Liver (tissue), 9 donors: ENCODE results near the gene ICA1L. TPM values are rescaled to one million over a fixed set of nuclear protein-coding genes. Genes with fewer than 3 reads are reported as not detected.

ENCODE experiments used
- DNase-seq: peaks from one replicate; pipeline ENCODE4 v3.0.0-alpha.2; 2017; ENCODE audit warnings: low spot score
- H3K27ac ChIP-seq, 2 donors: one replicate each; pipeline ENCODE4 v1.7.0; 2013; ENCODE audit warnings: inconsistent platforms in 2 of 2, low read length in 2 of 2, control low read depth in 1 of 2, low read depth in 1 of 2, mild to moderate bottlenecking in 1 of 2
- H3K27me3 ChIP-seq, 4 donors: one replicate each; pipeline versions ENCODE4 v1.6.1 to v1.7.0; 2013; ENCODE audit warnings: low read length in 3 of 4, inconsistent platforms in 1 of 4, mild to moderate bottlenecking in 1 of 4, moderate library complexity in 1 of 4; ENCODE audit not compliant: control insufficient read depth in 4 of 4, insufficient read depth in 4 of 4
- H3K36me3 ChIP-seq, 4 donors: one replicate each; pipeline versions ENCODE4 v1.6.1 to v1.7.0; 2013; ENCODE audit warnings: low read length in 3 of 4, mild to moderate bottlenecking in 3 of 4, low read depth in 1 of 4, moderate library complexity in 1 of 4; ENCODE audit not compliant: control insufficient read depth in 4 of 4, insufficient read depth in 3 of 4
- H3K4me1 ChIP-seq, 4 donors: one replicate each; pipeline versions ENCODE4 v1.6.1 to v1.7.0; 2013; ENCODE audit warnings: low read length in 3 of 4, mild to moderate bottlenecking in 3 of 4, moderate library complexity in 1 of 4; ENCODE audit not compliant: control insufficient read depth in 4 of 4, insufficient read depth in 4 of 4
- H3K4me3 ChIP-seq, 3 donors: one replicate each; pipeline versions ENCODE4 v1.6.1 to v1.7.0; 2013; ENCODE audit warnings: low read length in 3 of 3, control low read depth in 1 of 3, low read depth in 1 of 3, mild to moderate bottlenecking in 1 of 3
- H3K9ac ChIP-seq, 2 donors: one replicate each; pipeline ENCODE4 v1.7.0; 2013; ENCODE audit warnings: low read length in 2 of 2, mild to moderate bottlenecking in 2 of 2, moderate library complexity in 2 of 2, control low read depth in 1 of 2, low read depth in 1 of 2
- H3K9me3 ChIP-seq, 4 donors: one replicate each; pipeline versions ENCODE4 v1.6.1 to v1.7.0; 2013; ENCODE audit warnings: low read length in 3 of 4; ENCODE audit not compliant: control insufficient read depth in 4 of 4
- ATF3 ChIP-seq: IDR thresholded peaks from 2 replicates; pipeline ENCODE4 v1.6.1; 2016; ENCODE audit warnings: antibody characterized with exemption
- EGR1 ChIP-seq, 2 donors: IDR thresholded peaks; 2 replicates each; pipeline ENCODE4 v1.6.1; 2016 to 2018; ENCODE audit warnings: antibody characterized with exemption in 2 of 2, low read depth in 2 of 2
- FOXA1 ChIP-seq: IDR thresholded peaks from 2 replicates; pipeline ENCODE4 v1.6.1; 2016; ENCODE audit warnings: antibody characterized with exemption
- FOXA2 ChIP-seq: IDR thresholded peaks from 2 replicates; pipeline ENCODE4 v1.6.1; 2016; ENCODE audit warnings: antibody characterized with exemption
- GABPA ChIP-seq, 2 donors: IDR thresholded peaks in 1 of 2; conservative IDR thresholded peaks in 1 of 2; 2 replicates each; pipeline ENCODE4 v1.6.1; 2016; ENCODE audit warnings: antibody characterized with exemption in 2 of 2, mild to moderate bottlenecking in 1 of 2, moderate library complexity in 1 of 2
- HNF4A ChIP-seq, 2 donors: conservative IDR thresholded peaks; 2 replicates each; pipeline ENCODE4 v1.6.1; 2016; ENCODE audit warnings: antibody characterized with exemption in 2 of 2, mild to moderate bottlenecking in 2 of 2
- HNF4G ChIP-seq: IDR thresholded peaks from 2 replicates; pipeline ENCODE4 v1.6.1; 2016; ENCODE audit warnings: antibody characterized with exemption
- JUND ChIP-seq, 2 donors: IDR thresholded peaks; 2 replicates each; pipeline ENCODE4 v1.6.1; 2016; ENCODE audit warnings: antibody characterized with exemption in 2 of 2
- MAX ChIP-seq: IDR thresholded peaks from 2 replicates; pipeline ENCODE4 v1.6.1; 2016; ENCODE audit warnings: antibody characterized with exemption
- NR2F2 ChIP-seq: IDR thresholded peaks from 2 replicates; pipeline ENCODE4 v1.6.1; 2016; ENCODE audit warnings: antibody characterized with exemption
- RAD21 ChIP-seq, 2 donors: IDR thresholded peaks; 2 replicates each; pipeline ENCODE4 v1.6.1; 2016; ENCODE audit warnings: antibody characterized with exemption in 2 of 2, mild to moderate bottlenecking in 2 of 2
- REST ChIP-seq: IDR thresholded peaks from 2 replicates; pipeline ENCODE4 v1.6.1; 2016; ENCODE audit warnings: antibody characterized with exemption, mild to moderate bottlenecking
- RXRA ChIP-seq, 2 donors: IDR thresholded peaks; 2 replicates each; pipeline ENCODE4 v1.6.1; 2017 to 2018; ENCODE audit warnings: antibody characterized with exemption in 2 of 2, mild to moderate bottlenecking in 1 of 2
- SP1 ChIP-seq: IDR thresholded peaks from 2 replicates; pipeline ENCODE4 v1.6.1; 2018; ENCODE audit warnings: antibody characterized with exemption, mild to moderate bottlenecking
- TAF1 ChIP-seq: conservative IDR thresholded peaks from 2 replicates; pipeline ENCODE4 v1.6.1; 2016; ENCODE audit warnings: antibody characterized with exemption, mild to moderate bottlenecking
- YY1 ChIP-seq: IDR thresholded peaks from 2 replicates; pipeline ENCODE4 v1.6.1; 2016; ENCODE audit warnings: antibody characterized with exemption, mild to moderate bottlenecking
- WGBS: extraction: QIAGEN DNeasy Blood & Tissue Kit; methylation state at CpG from one replicate; pipeline ENCODE4 v1.1.7; 2013; 5-methylcytosine and 5-hydroxymethylcytosine counted together
- polyA plus RNA-seq, 2 donors: library from polyadenylated mRNA; stranded (reverse) in 1 of 2; unstranded in 1 of 2; fragments of 200-250 nt in 1 of 2; fragments of >200 nt in 1 of 2; fragmentation: Nextera tagmentation in 1 of 2; extraction: Ambion mirVana in 1 of 2; gene quantifications; one replicate each; pipeline versions ENCODE4 v1.2.1 to v1.2.3, GENCODE V29; 2013 to 2015
- total RNA-seq, 2 donors: library from RNA; depleted of rRNA; stranded (reverse); fragments of >200 nt; gene quantifications; one replicate each; pipeline ENCODE4 v1.2.3, GENCODE V29; 2014
- TF ChIP-seq, protein P1 (sequence below): IDR thresholded peaks from 2 replicates; pipeline ENCODE4 v1.6.1; 2016; ENCODE audit warnings: antibody characterized with exemption
- TF ChIP-seq, protein P2 (sequence below): fragments of 150-350 bp; IDR thresholded peaks from 2 replicates; pipeline ENCODE4 v1.5.1; 2017; ENCODE audit warnings: improper control_type of control experiment, low read depth, low read length; ENCODE audit not compliant: missing input control
- donor health status: healthy.
- donor health status: healthy.
- donor health status: healthy.
- donor health status: healthy.
- donor health status: healthy.

Gene ICA1L
- total and polyA plus RNA-seq, 4 donors, result 0.15 to 1.7 (median 0.79) TPM

GRCh38 chr2:202786842-202787241 lies 84.7 kb downstream of the ICA1L start:
- DNase-seq, result no peak
- no peaks in the 10 kb centered on the region for H3K9me3 ChIP-seq
- WGBS, result 89% methylated on average over 2 of the region's 2 CpGs
- no peak overlapping the region for H3K4me3 ChIP-seq
- TF ChIP-seq, protein P1, sequence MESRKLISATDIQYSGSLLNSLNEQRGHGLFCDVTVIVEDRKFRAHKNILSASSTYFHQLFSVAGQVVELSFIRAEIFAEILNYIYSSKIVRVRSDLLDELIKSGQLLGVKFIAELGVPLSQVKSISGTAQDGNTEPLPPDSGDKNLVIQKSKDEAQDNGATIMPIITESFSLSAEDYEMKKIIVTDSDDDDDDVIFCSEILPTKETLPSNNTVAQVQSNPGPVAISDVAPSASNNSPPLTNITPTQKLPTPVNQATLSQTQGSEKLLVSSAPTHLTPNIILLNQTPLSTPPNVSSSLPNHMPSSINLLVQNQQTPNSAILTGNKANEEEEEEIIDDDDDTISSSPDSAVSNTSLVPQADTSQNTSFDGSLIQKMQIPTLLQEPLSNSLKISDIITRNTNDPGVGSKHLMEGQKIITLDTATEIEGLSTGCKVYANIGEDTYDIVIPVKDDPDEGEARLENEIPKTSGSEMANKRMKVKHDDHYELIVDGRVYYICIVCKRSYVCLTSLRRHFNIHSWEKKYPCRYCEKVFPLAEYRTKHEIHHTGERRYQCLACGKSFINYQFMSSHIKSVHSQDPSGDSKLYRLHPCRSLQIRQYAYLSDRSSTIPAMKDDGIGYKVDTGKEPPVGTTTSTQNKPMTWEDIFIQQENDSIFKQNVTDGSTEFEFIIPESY, result no peak
- TF ChIP-seq RXRA (IDR thresholded peaks at IDR 0.05), result no peak
- no peak for TF ChIP-seq NR2F2
- no peak for TF ChIP-seq JUND (IDR thresholded peaks at IDR 0.05)
- TF ChIP-seq, protein P2, sequence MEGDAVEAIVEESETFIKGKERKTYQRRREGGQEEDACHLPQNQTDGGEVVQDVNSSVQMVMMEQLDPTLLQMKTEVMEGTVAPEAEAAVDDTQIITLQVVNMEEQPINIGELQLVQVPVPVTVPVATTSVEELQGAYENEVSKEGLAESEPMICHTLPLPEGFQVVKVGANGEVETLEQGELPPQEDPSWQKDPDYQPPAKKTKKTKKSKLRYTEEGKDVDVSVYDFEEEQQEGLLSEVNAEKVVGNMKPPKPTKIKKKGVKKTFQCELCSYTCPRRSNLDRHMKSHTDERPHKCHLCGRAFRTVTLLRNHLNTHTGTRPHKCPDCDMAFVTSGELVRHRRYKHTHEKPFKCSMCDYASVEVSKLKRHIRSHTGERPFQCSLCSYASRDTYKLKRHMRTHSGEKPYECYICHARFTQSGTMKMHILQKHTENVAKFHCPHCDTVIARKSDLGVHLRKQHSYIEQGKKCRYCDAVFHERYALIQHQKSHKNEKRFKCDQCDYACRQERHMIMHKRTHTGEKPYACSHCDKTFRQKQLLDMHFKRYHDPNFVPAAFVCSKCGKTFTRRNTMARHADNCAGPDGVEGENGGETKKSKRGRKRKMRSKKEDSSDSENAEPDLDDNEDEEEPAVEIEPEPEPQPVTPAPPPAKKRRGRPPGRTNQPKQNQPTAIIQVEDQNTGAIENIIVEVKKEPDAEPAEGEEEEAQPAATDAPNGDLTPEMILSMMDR, result no peak
- no peak for TF ChIP-seq SP1
- no peak for TF ChIP-seq HNF4A (conservative IDR thresholded peaks at IDR 0.05)
- TF ChIP-seq HNF4G, result no peak
- no peak for TF ChIP-seq EGR1 (IDR thresholded peaks at IDR 0.05; ENCODE audit: low read depth in 2 of 2)
- TF ChIP-seq MAX, result no peak
- TF ChIP-seq FOXA2, result no peak
- TF ChIP-seq RAD21 (IDR thresholded peaks at IDR 0.05), result no peak
- TF ChIP-seq TAF1, result no peak
- TF ChIP-seq YY1, result no peak
- TF ChIP-seq FOXA1, result no peak
- no peaks in the 10 kb centered on the region for H3K36me3 ChIP-seq
- no peaks in the 10 kb centered on the region for H3K27me3 ChIP-seq
- H3K27ac ChIP-seq, result no peak overlapping the region
- H3K4me1 ChIP-seq, result peaks cover 0 to 9% (median 0%) of the 10 kb centered on the region in 4 donors
- no peak overlapping the region for H3K9ac ChIP-seq

DNA sequence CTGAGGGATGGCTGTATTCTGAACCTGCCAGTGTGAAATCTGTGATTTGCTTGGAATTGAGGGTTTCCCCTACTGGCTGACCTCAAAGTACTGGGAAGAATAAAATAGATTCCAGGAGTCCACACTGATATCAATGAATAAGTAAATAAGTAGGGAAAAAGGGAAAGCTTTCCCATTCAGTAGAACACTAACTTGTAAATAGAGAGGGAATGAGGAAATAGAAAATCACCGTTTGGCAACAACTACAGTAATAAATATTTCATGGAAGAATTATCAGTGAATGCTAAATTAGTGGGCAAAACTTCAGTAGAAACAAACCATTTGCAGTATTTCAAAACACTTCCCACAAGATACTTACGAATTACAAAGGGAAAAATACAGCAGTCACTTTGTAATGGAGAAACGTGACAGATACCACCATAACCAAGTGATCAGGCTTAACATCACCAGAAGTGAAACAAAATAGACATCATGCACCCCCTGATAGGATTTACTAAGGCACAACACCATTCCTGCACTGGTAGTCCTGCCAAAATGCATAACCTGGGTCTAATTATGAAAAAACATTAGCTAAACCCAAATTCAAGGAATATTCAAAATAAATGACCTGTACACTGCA lies 88.5 kb downstream of the ICA1L start:
- H3K27me3 ChIP-seq, result no peaks in the 10 kb centered on the region
- H3K36me3 ChIP-seq, result no peaks in the 10 kb centered on the region
- no peaks in the 10 kb centered on the region for H3K9me3 ChIP-seq
- H3K27ac ChIP-seq, result peak overlapping the region in 1 of 2 donors; percentile 15
- peaks cover 0 to 9% (median 0%) of the 10 kb centered on the region in 4 donors for H3K4me1 ChIP-seq
- H3K4me3 ChIP-seq, result no peak overlapping the region
- no peak for DNase-seq
- H3K9ac ChIP-seq, result no peak overlapping the region
- WGBS, result 36% methylated on average over 3 of the region's 3 CpGs
- TF ChIP-seq, protein P1, result no peak
- no peak for TF ChIP-seq ATF3
- TF ChIP-seq GABPA (IDR thresholded peaks at IDR 0.05 in 1 of 2, conservative IDR thresholded peaks at IDR 0.05 in 1 of 2), result no peak
- TF ChIP-seq JUND (IDR thresholded peaks at IDR 0.05), result no peak
- no peak for TF ChIP-seq FOXA1
- peak; percentile 22 for TF ChIP-seq NR2F2
- TF ChIP-seq, protein P2, result no peak
- no peak for TF ChIP-seq TAF1
- TF ChIP-seq RXRA (IDR thresholded peaks at IDR 0.05), result peak; percentile 13 to 19
- TF ChIP-seq HNF4A (conservative IDR thresholded peaks at IDR 0.05), result peak; percentile 39 to 66
- TF ChIP-seq RAD21 (IDR thresholded peaks at IDR 0.05), result peak; percentile 20 to 34
- no peak for TF ChIP-seq EGR1 (IDR thresholded peaks at IDR 0.05; ENCODE audit: low read depth in 2 of 2)
- TF ChIP-seq REST, result no peak
- TF ChIP-seq YY1, result no peak
- TF ChIP-seq SP1, result peak; percentile 38
- peak; percentile 24 for TF ChIP-seq HNF4G
- TF ChIP-seq FOXA2, result no peak
